ENCODE results near the gene SORBS2.

- TF ChIP-seq, protein P1, sequence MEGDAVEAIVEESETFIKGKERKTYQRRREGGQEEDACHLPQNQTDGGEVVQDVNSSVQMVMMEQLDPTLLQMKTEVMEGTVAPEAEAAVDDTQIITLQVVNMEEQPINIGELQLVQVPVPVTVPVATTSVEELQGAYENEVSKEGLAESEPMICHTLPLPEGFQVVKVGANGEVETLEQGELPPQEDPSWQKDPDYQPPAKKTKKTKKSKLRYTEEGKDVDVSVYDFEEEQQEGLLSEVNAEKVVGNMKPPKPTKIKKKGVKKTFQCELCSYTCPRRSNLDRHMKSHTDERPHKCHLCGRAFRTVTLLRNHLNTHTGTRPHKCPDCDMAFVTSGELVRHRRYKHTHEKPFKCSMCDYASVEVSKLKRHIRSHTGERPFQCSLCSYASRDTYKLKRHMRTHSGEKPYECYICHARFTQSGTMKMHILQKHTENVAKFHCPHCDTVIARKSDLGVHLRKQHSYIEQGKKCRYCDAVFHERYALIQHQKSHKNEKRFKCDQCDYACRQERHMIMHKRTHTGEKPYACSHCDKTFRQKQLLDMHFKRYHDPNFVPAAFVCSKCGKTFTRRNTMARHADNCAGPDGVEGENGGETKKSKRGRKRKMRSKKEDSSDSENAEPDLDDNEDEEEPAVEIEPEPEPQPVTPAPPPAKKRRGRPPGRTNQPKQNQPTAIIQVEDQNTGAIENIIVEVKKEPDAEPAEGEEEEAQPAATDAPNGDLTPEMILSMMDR (conservative IDR thresholded peaks at IDR 0.05; ENCODE audit: low read length): no peak
- no peak for TF ChIP-seq EZH2phosphoT487 (IDR thresholded peaks at IDR 0.05; ENCODE audit: borderline replicate concordance)
These were observed 62.1 kb downstream of the SORBS2 start for GRCh38 chr4:185749858-185750257.

Data from Loucy (cell line).